Keratinocyte (primary cell): Measurements from ENCODE around the gene SULT4A1. TPM values are rescaled to one million over a fixed set of nuclear protein-coding genes. Genes with fewer than 3 reads are reported as not detected.

Experiments used
- DNase-seq: peaks from one replicate; pipeline ENCODE4 v3.0.0-alpha.2; 2011; ENCODE audit warnings: low read depth, missing footprints, low spot score
- FAIRE-seq: peaks from 2 replicates; lab custom pipeline; 2011; peaks lifted over from hg19 to GRCh38; lab: Jason Lieb, UNC
- H2AFZ ChIP-seq: 2 replicates; pipeline ENCODE4 v1.6.0; 2012; ENCODE audit warnings: low read length, control low read depth, inconsistent platforms; ENCODE audit not compliant: control insufficient read depth
- H3K27ac ChIP-seq: 2 replicates; pipeline ENCODE4 v1.5.1; 2011; ENCODE audit warnings: low read length; ENCODE audit not compliant: control insufficient read depth, insufficient read depth
- H3K27me3 ChIP-seq: 3 replicates; pipeline ENCODE4 v1.6.0; 2011; ENCODE audit warnings: low read length; ENCODE audit not compliant: control insufficient read depth, insufficient read depth; ENCODE audit errors: extremely low read depth
- H3K36me3 ChIP-seq, 2 experiments: 2 replicates in 1 of 2; 3 replicates in 1 of 2; pipeline ENCODE4 v1.5.1; 2011; ENCODE audit warnings: low read length in 2 of 2, mild to moderate bottlenecking in 1 of 2; ENCODE audit not compliant: control insufficient read depth in 2 of 2, insufficient read depth in 2 of 2; ENCODE audit errors: extremely low read depth in 1 of 2
- H3K4me1 ChIP-seq: 3 replicates; pipeline ENCODE4 v1.5.1; 2011; ENCODE audit warnings: low read length; ENCODE audit not compliant: control insufficient read depth, insufficient read depth; ENCODE audit errors: extremely low read depth
- H3K4me2 ChIP-seq: 3 replicates; pipeline ENCODE4 v1.6.0; 2011; ENCODE audit warnings: low read depth, low read length; ENCODE audit not compliant: control insufficient read depth, insufficient read depth; ENCODE audit errors: extremely low read depth
- H3K4me3 ChIP-seq, 3 experiments: fragments of 200-600 bp in 1 of 3; sonication (generic) in 1 of 3; 2 replicates in 2 of 3; 3 replicates in 1 of 3; pipeline ENCODE4 v1.5.1; 2011 to 2016; ENCODE audit warnings: low read length in 3 of 3, mild to moderate bottlenecking in 3 of 3, control low read depth in 2 of 3, inconsistent platforms in 1 of 3, low read depth in 1 of 3, mixed read lengths in 1 of 3, mixed run types in 1 of 3, moderate library complexity in 1 of 3; ENCODE audit not compliant: control insufficient read depth in 2 of 3, insufficient read depth in 2 of 3; ENCODE audit errors: extremely low read depth in 1 of 3
- H3K79me2 ChIP-seq: 2 replicates; pipeline ENCODE4 v1.6.0; 2012; ENCODE audit warnings: low read length; ENCODE audit not compliant: control insufficient read depth, insufficient read depth
- H3K9ac ChIP-seq: 3 replicates; pipeline ENCODE4 v1.6.0; 2011; ENCODE audit warnings: low read length; ENCODE audit not compliant: control insufficient read depth, insufficient read depth; ENCODE audit errors: extremely low read depth
- H3K9me1 ChIP-seq: 3 replicates; pipeline ENCODE4 v1.6.0; 2011; ENCODE audit warnings: low read length; ENCODE audit not compliant: control insufficient read depth, insufficient read depth; ENCODE audit errors: extremely low read depth
- H3K9me3 ChIP-seq: 2 replicates; pipeline ENCODE4 v1.5.1; 2012; ENCODE audit warnings: low read depth, low read length; ENCODE audit not compliant: control insufficient read depth
- H4K20me1 ChIP-seq: 3 replicates; pipeline ENCODE4 v1.6.0; 2011; ENCODE audit warnings: low read length; ENCODE audit not compliant: control insufficient read depth, insufficient read depth; ENCODE audit errors: extremely low read depth
- EZH2 ChIP-seq: IDR thresholded peaks from one replicate; pipeline ENCODE4 v1.6.1; 2012; ENCODE audit warnings: inconsistent platforms, mild to moderate bottlenecking, low read length, moderate library complexity
- dilution Hi-C: fragments of 300-500 bp; cut with MboI; formaldehyde crosslinking; loops from one replicate; pipeline ENCODE4 v1.7.0; 2020; ENCODE audit warnings: low sequenced_read_pairs; ENCODE audit not compliant: extremely low pct_ligation_motif_present
- polyA plus RNA-seq, 5 experiments: library from polyadenylated mRNA; depleted of rRNA in 3 of 5; stranded (reverse) in 3 of 5; stranded (forward) in 1 of 5; unstranded in 1 of 5; fragments of >200 nt; gene quantifications; 1 replicate in 1 of 5; 2 replicates in 3 of 5; 3 replicates in 1 of 5; pipeline versions ENCODE4 v1.2.1 to v1.2.3, GENCODE V29; 2011 to 2012; ENCODE audit warnings: missing spikeins in 2 of 5, low read depth in 1 of 5, low replicate concordance in 1 of 5
- TF ChIP-seq, protein P1 (sequence below), 3 experiments: IDR thresholded peaks in 1 of 3; conservative IDR thresholded peaks in 1 of 3; optimal IDR thresholded peaks in 1 of 3; 2 replicates in 2 of 3; 3 replicates in 1 of 3; pipeline versions ENCODE3 to v1.5.1; 2011; ENCODE audit warnings: low read length in 3 of 3, mild to moderate bottlenecking in 3 of 3, moderate library complexity in 2 of 3, control low read depth in 1 of 3, inconsistent platforms in 1 of 3; ENCODE audit not compliant: insufficient read depth in 2 of 3; ENCODE audit errors: extremely low read depth in 1 of 3

The SULT4A1 gene
- polyA plus RNA-seq, 1 donor (not counting 4 experiments of a cell fraction or from before 2014, with no cell fraction given), result 0.26 TPM

DNA sequence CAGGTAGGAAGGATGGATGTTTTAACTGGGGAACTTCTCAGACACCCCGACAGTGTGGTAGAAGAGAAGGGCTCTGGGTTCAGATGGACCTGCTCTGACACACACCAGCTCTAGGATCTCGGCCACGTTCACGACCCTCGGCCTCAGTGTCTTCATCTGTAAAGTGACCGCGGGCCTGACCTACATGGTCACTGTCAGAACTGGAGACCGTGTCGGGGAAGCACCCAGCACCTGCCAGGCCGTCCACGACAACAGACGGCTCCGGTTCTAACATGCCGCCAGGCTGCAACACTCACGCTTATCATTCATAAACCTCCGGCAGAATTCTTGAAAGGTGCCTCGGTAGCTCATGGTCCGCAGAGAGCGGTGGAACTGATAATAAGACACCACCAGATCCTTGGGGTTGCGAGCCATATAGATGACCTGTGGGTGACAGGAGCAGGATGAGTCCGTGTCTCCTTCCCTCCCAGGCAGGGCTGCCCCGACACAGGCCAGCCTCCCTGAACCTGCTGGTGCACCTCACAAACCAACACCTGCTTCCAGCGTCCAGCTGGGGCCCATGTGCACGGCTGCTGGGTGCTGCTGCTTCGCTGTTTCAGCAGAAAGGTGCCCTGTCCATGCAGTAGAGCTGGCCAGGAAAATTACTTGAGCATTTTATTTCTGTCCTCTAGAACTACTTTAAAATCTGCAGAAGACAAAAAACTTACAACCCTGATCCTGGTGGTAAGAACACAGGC is 23.6 kb downstream of the SULT4A1 start:
- H3K9me1 ChIP-seq, result no peaks in the 10 kb centered on the region
- H4K20me1 ChIP-seq, result no peaks in the 10 kb centered on the region
- H2AFZ ChIP-seq, result no peak overlapping the region
- FAIRE-seq, result no peak
- H3K27ac ChIP-seq, result no peak overlapping the region
- no peaks in the 10 kb centered on the region for H3K27me3 ChIP-seq
- H3K4me2 ChIP-seq, result no peak overlapping the region
- no peaks in the 10 kb centered on the region for H3K4me1 ChIP-seq
- H3K36me3 ChIP-seq, result no peaks in the 10 kb centered on the region
- dilution Hi-C loops, result no loop called here
- no peaks in the 10 kb centered on the region for H3K79me2 ChIP-seq
- TF ChIP-seq, protein P1, sequence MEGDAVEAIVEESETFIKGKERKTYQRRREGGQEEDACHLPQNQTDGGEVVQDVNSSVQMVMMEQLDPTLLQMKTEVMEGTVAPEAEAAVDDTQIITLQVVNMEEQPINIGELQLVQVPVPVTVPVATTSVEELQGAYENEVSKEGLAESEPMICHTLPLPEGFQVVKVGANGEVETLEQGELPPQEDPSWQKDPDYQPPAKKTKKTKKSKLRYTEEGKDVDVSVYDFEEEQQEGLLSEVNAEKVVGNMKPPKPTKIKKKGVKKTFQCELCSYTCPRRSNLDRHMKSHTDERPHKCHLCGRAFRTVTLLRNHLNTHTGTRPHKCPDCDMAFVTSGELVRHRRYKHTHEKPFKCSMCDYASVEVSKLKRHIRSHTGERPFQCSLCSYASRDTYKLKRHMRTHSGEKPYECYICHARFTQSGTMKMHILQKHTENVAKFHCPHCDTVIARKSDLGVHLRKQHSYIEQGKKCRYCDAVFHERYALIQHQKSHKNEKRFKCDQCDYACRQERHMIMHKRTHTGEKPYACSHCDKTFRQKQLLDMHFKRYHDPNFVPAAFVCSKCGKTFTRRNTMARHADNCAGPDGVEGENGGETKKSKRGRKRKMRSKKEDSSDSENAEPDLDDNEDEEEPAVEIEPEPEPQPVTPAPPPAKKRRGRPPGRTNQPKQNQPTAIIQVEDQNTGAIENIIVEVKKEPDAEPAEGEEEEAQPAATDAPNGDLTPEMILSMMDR (optimal IDR thresholded peaks at IDR 0.05 in 1 of 3, IDR thresholded peaks at IDR 0.05 in 1 of 3, conservative IDR thresholded peaks at IDR 0.05 in 1 of 3; ENCODE audit: extremely low read depth in 1 of 3, insufficient read depth in 2 of 3, low read length in 3 of 3), result no peak
- no peak for TF ChIP-seq EZH2
- no peak for DNase-seq
- H3K4me3 ChIP-seq, result no peak overlapping the region
- no peaks in the 10 kb centered on the region for H3K9me3 ChIP-seq
- H3K9ac ChIP-seq, result no peak overlapping the region

DNA sequence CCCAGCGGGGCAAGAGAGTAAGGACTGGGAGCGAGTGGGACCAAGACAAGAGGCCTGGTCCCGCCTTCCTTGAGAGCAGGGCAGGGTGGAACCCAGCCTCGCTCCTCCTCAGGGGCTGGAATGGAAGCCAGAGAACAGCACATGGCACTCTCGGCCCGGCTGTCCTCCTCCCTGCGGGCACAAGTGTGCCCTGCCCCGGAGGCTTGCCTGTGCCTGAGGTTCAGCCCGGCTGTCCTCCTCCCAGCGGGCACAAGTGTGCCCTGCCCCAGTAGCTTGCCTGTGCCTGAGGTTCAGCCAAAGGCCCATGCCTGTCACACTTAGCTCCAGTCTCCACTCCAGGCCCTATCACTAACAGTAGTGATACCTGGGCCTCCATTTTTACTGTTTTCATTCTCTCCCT is 24.2 kb downstream of the SULT4A1 start:
- H3K9me3 ChIP-seq, result no peaks in the 10 kb centered on the region
- no peak overlapping the region for H3K4me3 ChIP-seq
- no peak overlapping the region for H3K4me2 ChIP-seq
- no peaks in the 10 kb centered on the region for H3K4me1 ChIP-seq
- FAIRE-seq, result no peak
- no peaks in the 10 kb centered on the region for H3K9me1 ChIP-seq
- dilution Hi-C loops, result no loop called here
- H3K9ac ChIP-seq, result no peak overlapping the region
- DNase-seq, result no peak
- no peaks in the 10 kb centered on the region for H3K36me3 ChIP-seq
- TF ChIP-seq, protein P1 (optimal IDR thresholded peaks at IDR 0.05 in 1 of 3, IDR thresholded peaks at IDR 0.05 in 1 of 3, conservative IDR thresholded peaks at IDR 0.05 in 1 of 3; ENCODE audit: extremely low read depth in 1 of 3, insufficient read depth in 2 of 3, low read length in 3 of 3), result no peak
- no peak overlapping the region for H2AFZ ChIP-seq
- H3K79me2 ChIP-seq, result no peaks in the 10 kb centered on the region
- no peaks in the 10 kb centered on the region for H3K27me3 ChIP-seq
- H4K20me1 ChIP-seq, result no peaks in the 10 kb centered on the region
- no peak overlapping the region for H3K27ac ChIP-seq
